ENCODE data around the gene PITRM1.

The PITRM1 gene

GRCh38 chr10:3210251-3210877, 37.8 kb upstream of the PITRM1 start:
- H3K4me3 ChIP-seq (ENCODE audit: low read length) = no peak overlapping the region
- H3K9me3 ChIP-seq (ENCODE audit: insufficient read depth, low read depth, low read length) = no peaks in the 10 kb centered on the region
- H3K9ac ChIP-seq (ENCODE audit: low read depth, low read length) = no peak overlapping the region
- no peak overlapping the region for H3K27ac ChIP-seq (ENCODE audit: low read depth, low read length)
- no peaks in the 10 kb centered on the region for H3K36me3 ChIP-seq (ENCODE audit: insufficient read depth, low read length)
- H3K4me1 ChIP-seq (ENCODE audit: insufficient read depth, low read length) = no peaks in the 10 kb centered on the region
- 88% methylated on average over 9 of the region's 10 CpGs for WGBS
- H3K27me3 ChIP-seq (ENCODE audit: insufficient read depth, low read length) = no peaks in the 10 kb centered on the region

- H3K9me3 ChIP-seq (ENCODE audit: insufficient read depth, low read depth, low read length) = no peaks in the 10 kb centered on the region
- WGBS = 95% methylated on average over 31 of the region's 31 CpGs
- no peak overlapping the region for H3K9ac ChIP-seq (ENCODE audit: low read depth, low read length)
- no peak overlapping the region for H3K4me3 ChIP-seq (ENCODE audit: low read length)
- no peaks in the 10 kb centered on the region for H3K27me3 ChIP-seq (ENCODE audit: insufficient read depth, low read length)
- H3K27ac ChIP-seq (ENCODE audit: low read depth, low read length) = no peak overlapping the region
- no peaks in the 10 kb centered on the region for H3K36me3 ChIP-seq (ENCODE audit: insufficient read depth, low read length)
- no peaks in the 10 kb centered on the region for H3K4me1 ChIP-seq (ENCODE audit: insufficient read depth, low read length)
Observed at GRCh38 chr10:3208481-3209406, 36.2 kb upstream of the PITRM1 start.

- H3K9ac ChIP-seq (ENCODE audit: low read depth, low read length) = no peak overlapping the region
- 82% methylated on average over 8 of the region's 8 CpGs for WGBS
- no peaks in the 10 kb centered on the region for H3K9me3 ChIP-seq (ENCODE audit: insufficient read depth, low read depth, low read length)
Observed at GRCh38 chr10:3207351-3207750, 34.8 kb upstream of the PITRM1 start.

GRCh38 chr10:3206511-3207157, 34.1 kb upstream of the PITRM1 start:
- no peaks in the 10 kb centered on the region for H3K27me3 ChIP-seq (ENCODE audit: insufficient read depth, low read length)
- 95% methylated on average over 11 of the region's 11 CpGs for WGBS
- no peak overlapping the region for H3K27ac ChIP-seq (ENCODE audit: low read depth, low read length)
- H3K4me3 ChIP-seq (ENCODE audit: low read length) = no peak overlapping the region
- H3K36me3 ChIP-seq (ENCODE audit: insufficient read depth, low read length) = no peaks in the 10 kb centered on the region
- no peaks in the 10 kb centered on the region for H3K9me3 ChIP-seq (ENCODE audit: insufficient read depth, low read depth, low read length)
- H3K9ac ChIP-seq (ENCODE audit: low read depth, low read length) = no peak overlapping the region
- H3K4me1 ChIP-seq (ENCODE audit: insufficient read depth, low read length) = no peaks in the 10 kb centered on the region

More at GRCh38 chr10:3207351-3207750, 34.8 kb upstream of the PITRM1 start:
- Histone ChIP-seq H3K27ac (ENCODE audit: low read depth, low read length) (no peak overlapping the region), H3K4me3 (ENCODE audit: low read length) (no peak overlapping the region), H3K36me3 (ENCODE audit: insufficient read depth, low read length) (no peaks in the 10 kb centered on the region), H3K27me3 (ENCODE audit: insufficient read depth, low read length) (no peaks in the 10 kb centered on the region), H3K4me1 (ENCODE audit: insufficient read depth, low read length) (no peaks in the 10 kb centered on the region)

- no peaks in the 10 kb centered on the region for H3K27me3 ChIP-seq (ENCODE audit: insufficient read depth, low read length)
- 90% methylated on average over 3 of the region's 4 CpGs for WGBS
Observed at GRCh38 chr10:3203972-3204371, 31.4 kb upstream of the PITRM1 start.

GRCh38 chr10:3203016-3203811, 30.6 kb upstream of the PITRM1 start:
- H3K4me3 ChIP-seq (ENCODE audit: low read length) = no peak overlapping the region
- 85% methylated on average over 11 of the region's 11 CpGs for WGBS

More at GRCh38 chr10:3203972-3204371, 31.4 kb upstream of the PITRM1 start:
- no peaks in the 10 kb centered on the region for H3K36me3 ChIP-seq (ENCODE audit: insufficient read depth, low read length)
- H3K9ac ChIP-seq (ENCODE audit: low read depth, low read length) = no peak overlapping the region
- H3K4me1 ChIP-seq (ENCODE audit: insufficient read depth, low read length) = no peaks in the 10 kb centered on the region
- no peak overlapping the region for H3K27ac ChIP-seq (ENCODE audit: low read depth, low read length)
- H3K9me3 ChIP-seq (ENCODE audit: insufficient read depth, low read depth, low read length) = no peaks in the 10 kb centered on the region
- H3K4me3 ChIP-seq (ENCODE audit: low read length) = no peak overlapping the region

GRCh38 chr10:3201796-3202195, 29.2 kb upstream of the PITRM1 start:
- Histone ChIP-seq H3K4me3 (ENCODE audit: low read length) (no peak overlapping the region), H3K27me3 (ENCODE audit: insufficient read depth, low read length) (peaks cover 6% of the 10 kb centered on the region; the same call in 1 of the 2 replicates), H3K36me3 (ENCODE audit: insufficient read depth, low read length) (no peaks in the 10 kb centered on the region), H3K9me3 (ENCODE audit: insufficient read depth, low read depth, low read length) (no peaks in the 10 kb centered on the region), H3K27ac (ENCODE audit: low read depth, low read length) (no peak overlapping the region), H3K9ac (ENCODE audit: low read depth, low read length) (no peak overlapping the region), H3K4me1 (ENCODE audit: insufficient read depth, low read length) (0 out of 2 replicates have a peak, but pooled peaks cover 6% of the 10 kb centered on the region)
- 77% methylated on average over 8 of the region's 8 CpGs for WGBS

More at GRCh38 chr10:3203016-3203811, 30.6 kb upstream of the PITRM1 start:
- H3K27me3 ChIP-seq (ENCODE audit: insufficient read depth, low read length) = no peaks in the 10 kb centered on the region
- no peaks in the 10 kb centered on the region for H3K4me1 ChIP-seq (ENCODE audit: insufficient read depth, low read length)
- no peaks in the 10 kb centered on the region for H3K36me3 ChIP-seq (ENCODE audit: insufficient read depth, low read length)
- H3K9me3 ChIP-seq (ENCODE audit: insufficient read depth, low read depth, low read length) = no peaks in the 10 kb centered on the region
- H3K9ac ChIP-seq (ENCODE audit: low read depth, low read length) = no peak overlapping the region
- H3K27ac ChIP-seq (ENCODE audit: low read depth, low read length) = no peak overlapping the region

- Histone ChIP-seq H3K9ac (ENCODE audit: low read depth, low read length) (no peak overlapping the region), H3K4me1 (ENCODE audit: insufficient read depth, low read length) (0 out of 2 replicates have a peak, but pooled peaks cover 6% of the 10 kb centered on the region), H3K27me3 (ENCODE audit: insufficient read depth, low read length) (peaks cover 6% of the 10 kb centered on the region; the same call in 1 of the 2 replicates), H3K4me3 (ENCODE audit: low read length) (no peak overlapping the region), H3K9me3 (ENCODE audit: insufficient read depth, low read depth, low read length) (no peaks in the 10 kb centered on the region), H3K36me3 (ENCODE audit: insufficient read depth, low read length) (no peaks in the 10 kb centered on the region), H3K27ac (ENCODE audit: low read depth, low read length) (no peak overlapping the region)
- 92% methylated on average over 9 of the region's 9 CpGs for WGBS
Observed at GRCh38 chr10:3199488-3199887, 26.9 kb upstream of the PITRM1 start.

GRCh38 chr10:3198900-3199299, 26.3 kb upstream of the PITRM1 start:
- H3K9ac ChIP-seq (ENCODE audit: low read depth, low read length) = no peak overlapping the region
- 0 out of 2 replicates have a peak, but pooled peaks cover 6% of the 10 kb centered on the region for H3K4me1 ChIP-seq (ENCODE audit: insufficient read depth, low read length)
- H3K4me3 ChIP-seq (ENCODE audit: low read length) = no peak overlapping the region
- H3K27me3 ChIP-seq (ENCODE audit: insufficient read depth, low read length) = peaks cover 6% of the 10 kb centered on the region; the same call in 1 of the 2 replicates
- no peaks in the 10 kb centered on the region for H3K36me3 ChIP-seq (ENCODE audit: insufficient read depth, low read length)
- WGBS = 92% methylated on average over 7 of the region's 7 CpGs
- no peaks in the 10 kb centered on the region for H3K9me3 ChIP-seq (ENCODE audit: insufficient read depth, low read depth, low read length)
- H3K27ac ChIP-seq (ENCODE audit: low read depth, low read length) = no peak overlapping the region

- WGBS = 22% methylated on average over 26 of the region's 27 CpGs
- H3K27ac ChIP-seq (ENCODE audit: low read depth, low read length) = no peak overlapping the region
- H3K4me3 ChIP-seq (ENCODE audit: low read length) = no peak overlapping the region
- H3K9me3 ChIP-seq (ENCODE audit: insufficient read depth, low read depth, low read length) = no peaks in the 10 kb centered on the region
- 0 out of 2 replicates have a peak, but pooled peaks cover 6% of the 10 kb centered on the region for H3K4me1 ChIP-seq (ENCODE audit: insufficient read depth, low read length)
- H3K36me3 ChIP-seq (ENCODE audit: insufficient read depth, low read length) = no peaks in the 10 kb centered on the region
- H3K9ac ChIP-seq (ENCODE audit: low read depth, low read length) = no peak overlapping the region
- H3K27me3 ChIP-seq (ENCODE audit: insufficient read depth, low read length) = peaks cover 6% of the 10 kb centered on the region; the same call in 1 of the 2 replicates
Observed at GRCh38 chr10:3197348-3198003, 24.9 kb upstream of the PITRM1 start.

Data from HUES64 (cell line).